SK-N-MC (cell line): Measurements from ENCODE around the gene CHMP6.

Experiments used
- DNase-seq: peaks from one replicate; pipeline ENCODE4 v3.0.0-alpha.2; 2011; ENCODE audit warnings: low read depth, low spot score
- H3K27ac ChIP-seq: fragments of 200-600 bp; sonication (generic); 2 replicates; pipeline ENCODE4 v1.5.1; 2016; ENCODE audit warnings: mixed run types
- H3K36me3 ChIP-seq: fragments of 200-600 bp; sonication (generic); 2 replicates; pipeline ENCODE4 v1.6.1; 2017; ENCODE audit warnings: antibody characterized with exemption, low read length, mixed read lengths; ENCODE audit not compliant: insufficient read depth
- H3K4me3 ChIP-seq: fragments of 200-600 bp; sonication (generic); 2 replicates; pipeline ENCODE4 v1.5.1; 2016
- H3K9ac ChIP-seq: fragments of 200-600 bp; sonication (generic); 2 replicates; pipeline ENCODE4 v1.8.0; 2017; ENCODE audit warnings: mixed run types, mixed read lengths; ENCODE audit not compliant: insufficient read length
- H3K9me3 ChIP-seq: fragments of 200-600 bp; sonication (generic); 2 replicates; pipeline ENCODE4 v1.6.1; 2017; ENCODE audit warnings: low read depth, mild to moderate bottlenecking, antibody characterized with exemption, low read length, moderate library complexity, mixed read lengths
- EZH2 ChIP-seq: fragments of 200-600 bp; sonication (generic); IDR thresholded peaks from one replicate; pipeline ENCODE4 v1.6.1; 2017; ENCODE audit warnings: antibody characterized with exemption
- FOXP2 ChIP-seq: optimal IDR thresholded peaks from 2 replicates; pipeline ENCODE3; 2011; ENCODE audit warnings: mild to moderate bottlenecking, moderate library complexity; ENCODE audit not compliant: insufficient read depth; ENCODE audit errors: extremely low read length, control extremely low read depth
- POLR2AphosphoS5 ChIP-seq: IDR thresholded peaks from 2 replicates; pipeline ENCODE4 v1.6.1; 2012; ENCODE audit warnings: mild to moderate bottlenecking, low read depth, low read length, borderline replicate concordance

The CHMP6 gene

GRCh38 chr17:81020443-81020766 is 28.8 kb downstream of the CHMP6 start:
- Histone ChIP-seq H3K4me3 (no peak overlapping the region), H3K9me3 (no peaks in the 10 kb centered on the region), H3K27ac (no peak overlapping the region), H3K9ac (no peak overlapping the region), H3K36me3 (no peaks in the 10 kb centered on the region)
- no peak for DNase-seq
- TF ChIP-seq FOXP2 (no peak), EZH2 (no peak), POLR2AphosphoS5 (no peak)

- H3K9ac ChIP-seq, result no peak overlapping the region
- H3K27ac ChIP-seq, result no peak overlapping the region
- H3K4me3 ChIP-seq, result no peak overlapping the region
- no peak for TF ChIP-seq POLR2AphosphoS5
- TF ChIP-seq EZH2, result no peak
- no peak for TF ChIP-seq FOXP2
- no peaks in the 10 kb centered on the region for H3K36me3 ChIP-seq
- no peaks in the 10 kb centered on the region for H3K9me3 ChIP-seq
- DNase-seq, result no peak
These were observed 29.3 kb downstream of the CHMP6 start for GRCh38 chr17:81020767-81021497.

GRCh38 chr17:81021531-81022343 is 30.1 kb downstream of the CHMP6 start:
- no peak overlapping the region for H3K9ac ChIP-seq
- no peak for TF ChIP-seq POLR2AphosphoS5
- TF ChIP-seq FOXP2, result no peak
- TF ChIP-seq EZH2, result no peak
- no peaks in the 10 kb centered on the region for H3K36me3 ChIP-seq
- no peak for DNase-seq
- no peak overlapping the region for H3K27ac ChIP-seq
- H3K4me3 ChIP-seq, result no peak overlapping the region
- H3K9me3 ChIP-seq, result no peaks in the 10 kb centered on the region

GRCh38 chr17:81022344-81022676 is 30.7 kb downstream of the CHMP6 start:
- no peaks in the 10 kb centered on the region for H3K9me3 ChIP-seq
- H3K4me3 ChIP-seq, result no peak overlapping the region
- DNase-seq, result no peak

GRCh38 chr17:81025065-81025740 is 33.6 kb downstream of the CHMP6 start:
- Histone ChIP-seq H3K4me3 (no peak overlapping the region), H3K9me3 (no peaks in the 10 kb centered on the region), H3K27ac (no peak overlapping the region), H3K36me3 (no peaks in the 10 kb centered on the region), H3K9ac (no peak overlapping the region)
- TF ChIP-seq POLR2AphosphoS5 (no peak), FOXP2 (no peak), EZH2 (no peak)
- DNase-seq, result no peak

More at GRCh38 chr17:81022344-81022676, 30.7 kb downstream of the CHMP6 start:
- no peak for TF ChIP-seq FOXP2
- TF ChIP-seq EZH2, result no peak
- no peak for TF ChIP-seq POLR2AphosphoS5
- Histone ChIP-seq H3K36me3 (no peaks in the 10 kb centered on the region), H3K9ac (no peak overlapping the region), H3K27ac (no peak overlapping the region)

- DNase-seq, result no peak
- Histone ChIP-seq H3K4me3 (no peak overlapping the region), H3K27ac (no peak overlapping the region), H3K9ac (no peak overlapping the region), H3K9me3 (no peaks in the 10 kb centered on the region), H3K36me3 (no peaks in the 10 kb centered on the region)
- TF ChIP-seq FOXP2 (no peak), POLR2AphosphoS5 (no peak)
These were observed 34.1 kb downstream of the CHMP6 start for GRCh38 chr17:81025741-81026129.

- Histone ChIP-seq H3K9ac (no peak overlapping the region), H3K9me3 (no peaks in the 10 kb centered on the region)
These were observed 34.8 kb downstream of the CHMP6 start for GRCh38 chr17:81026266-81027036.

GRCh38 chr17:81027038-81027437 is 35.4 kb downstream of the CHMP6 start:
- TF ChIP-seq EZH2 (no peak), FOXP2 (no peak), POLR2AphosphoS5 (no peak)
- no peak overlapping the region for H3K9ac ChIP-seq
- H3K4me3 ChIP-seq, result no peak overlapping the region
- DNase-seq, result no peak
- no peaks in the 10 kb centered on the region for H3K9me3 ChIP-seq
- no peak overlapping the region for H3K27ac ChIP-seq
- no peaks in the 10 kb centered on the region for H3K36me3 ChIP-seq

More at GRCh38 chr17:81026266-81027036, 34.8 kb downstream of the CHMP6 start:
- no peaks in the 10 kb centered on the region for H3K36me3 ChIP-seq
- H3K4me3 ChIP-seq, result no peak overlapping the region
- H3K27ac ChIP-seq, result no peak overlapping the region
- TF ChIP-seq EZH2 (no peak), POLR2AphosphoS5 (no peak), FOXP2 (no peak)
- DNase-seq, result no peak
